Progenitor cell of endocrine pancreas (in vitro differentiated cells): ENCODE data around the gene ERCC3. TPM values are rescaled to one million over a fixed set of nuclear protein-coding genes. Genes with fewer than 3 reads are reported as not detected.

Experiments used
- DNase-seq: peaks from one replicate; pipeline ENCODE4 v3.0.0; 2021; ENCODE audit warnings: low spot score; ENCODE audit not compliant: unreplicated experiment
- H3K27ac Mint-ChIP-seq: 2 replicates; pipeline ENCODE4 v1.8.0; 2021; ENCODE audit warnings: mild to moderate bottlenecking, moderate library complexity, mixed read lengths
- H3K27me3 Mint-ChIP-seq: 2 replicates; pipeline ENCODE4 v1.8.0; 2021; ENCODE audit warnings: mixed read lengths
- H3K36me3 Mint-ChIP-seq: 2 replicates; pipeline ENCODE4 v1.8.0; 2022; ENCODE audit warnings: mixed read lengths; ENCODE audit not compliant: insufficient read depth
- H3K4me1 Mint-ChIP-seq: 2 replicates; pipeline ENCODE4 v1.8.0; 2021; ENCODE audit warnings: low read depth, mixed read lengths
- H3K4me3 Mint-ChIP-seq: 2 replicates; pipeline ENCODE4 v1.8.0; 2021; ENCODE audit warnings: low read depth, mild to moderate bottlenecking, moderate library complexity, mixed read lengths
- H3K9me3 Mint-ChIP-seq: 2 replicates; pipeline ENCODE4 v1.8.0; 2021; ENCODE audit warnings: low read depth, mixed read lengths
- CTCF ChIP-seq: fragments of 200-600 bp; sonication (generic); IDR thresholded peaks from one replicate; pipeline ENCODE4 v1.5.0; 2021; ENCODE audit warnings: antibody characterized with exemption, mild to moderate bottlenecking; ENCODE audit not compliant: unreplicated experiment
- long read RNA-seq: library from polyadenylated mRNA; unstranded; transcript quantifications from one replicate; pipeline ENCODE4 v2.0.0, GENCODE V29; 2020
- total RNA-seq: library from RNA; stranded (reverse); gene quantifications from 2 replicates; pipeline ENCODE4 v1.2.1, GENCODE V29; 2021

ERCC3 gene
- total RNA-seq: 63.5 and 65.8 TPM in 2 replicates
- long read RNA-seq, transcript ERCC3-218 (10 exons, 3,390 nt): minor isoform, 7 of 420 reads
- long read RNA-seq, transcript ERCC3-201 (15 exons, 2,750 nt): major isoform, 285 of 420 reads
- long read RNA-seq, partial matches to known transcripts: 40 of 420 reads
- long read RNA-seq, other reads (novel, unspliced or antisense): 81 of 420 reads

DNA sequence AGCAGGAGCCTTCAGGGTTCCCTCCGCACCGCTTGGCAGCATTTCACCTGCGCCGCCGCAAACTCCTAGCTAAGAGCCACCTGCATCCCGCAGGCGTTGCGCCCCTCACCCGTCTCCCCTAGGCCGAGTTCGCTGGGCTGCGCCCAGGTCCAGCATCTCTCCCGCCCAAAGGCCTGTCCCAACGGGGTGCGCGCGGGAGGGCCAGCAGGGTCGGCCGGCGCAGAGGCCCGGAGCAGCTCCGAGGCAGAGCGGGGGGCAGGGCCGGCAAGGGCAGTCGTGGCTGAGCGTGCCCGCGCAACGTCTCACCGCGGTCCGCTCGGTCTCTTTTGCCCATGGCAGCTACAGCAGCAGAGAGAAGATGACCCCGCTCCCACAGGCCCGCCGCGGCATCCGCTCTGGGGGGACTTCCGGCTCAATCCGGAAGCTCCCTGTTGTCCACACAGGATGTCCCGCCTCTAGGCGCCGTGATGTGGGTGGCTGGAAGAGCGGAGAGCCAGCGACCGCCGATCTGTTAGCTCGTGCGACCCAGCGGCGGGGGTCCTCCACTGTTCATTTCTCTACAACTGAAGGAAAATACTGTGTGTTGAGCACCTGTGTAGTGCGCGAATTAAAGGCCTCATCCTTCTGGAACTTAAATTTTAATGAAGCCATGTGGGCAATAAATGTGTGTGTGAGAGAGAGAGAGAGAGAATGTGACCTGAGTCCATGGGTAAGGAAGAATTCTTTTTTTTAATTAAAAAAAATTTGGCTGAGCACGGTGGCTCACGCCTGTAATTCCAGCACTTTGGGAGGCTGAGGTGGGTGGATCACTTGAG lies at the start of gene ERCC3:
ERCC3 (minus strand) TSS at position 397 of the 815 bp plus-strand sequence; CDS start at position 334, 63 bp downstream.
- peaks cover 13% of the 10 kb centered on the region for H3K4me1 Mint-ChIP-seq

GRCh38 chr2:127343277-127343676 lies 49.3 kb upstream of the ERCC3 start:
- no peak for DNase-seq
- H3K4me3 Mint-ChIP-seq: no peak overlapping the region
- TF ChIP-seq CTCF: no peak
- H3K9me3 Mint-ChIP-seq: peaks cover 16% of the 10 kb centered on the region
- peaks cover 8% of the 10 kb centered on the region for H3K36me3 Mint-ChIP-seq
- H3K27ac Mint-ChIP-seq: no peak overlapping the region
- no peaks in the 10 kb centered on the region for H3K27me3 Mint-ChIP-seq
- H3K4me1 Mint-ChIP-seq: peaks cover 5% of the 10 kb centered on the region

More for the DNA sequence above, at the start of gene ERCC3:
- Mint-ChIP-seq H3K9me3 (no peaks in the 10 kb centered on the region), H3K27me3 (no peaks in the 10 kb centered on the region), H3K27ac (peak within 1 kb of the TSS; percentile 99), H3K36me3 (peaks cover 8% of the 10 kb centered on the region), H3K4me3 (peak within 1 kb of the TSS; percentile 99)
- peak; percentile 70 for DNase-seq
- no peak for TF ChIP-seq CTCF

GRCh38 chr2:127342101-127342500 lies 48.2 kb upstream of the ERCC3 start:
- H3K4me3 Mint-ChIP-seq: no peak overlapping the region
- DNase-seq: no peak
- peak overlapping the region; percentile 62 for H3K27ac Mint-ChIP-seq
- no peak for TF ChIP-seq CTCF
- H3K4me1 Mint-ChIP-seq: peaks cover 5% of the 10 kb centered on the region
- H3K27me3 Mint-ChIP-seq: no peaks in the 10 kb centered on the region
- H3K9me3 Mint-ChIP-seq: peaks cover 15% of the 10 kb centered on the region
- H3K36me3 Mint-ChIP-seq: peaks cover 10% of the 10 kb centered on the region

DNA sequence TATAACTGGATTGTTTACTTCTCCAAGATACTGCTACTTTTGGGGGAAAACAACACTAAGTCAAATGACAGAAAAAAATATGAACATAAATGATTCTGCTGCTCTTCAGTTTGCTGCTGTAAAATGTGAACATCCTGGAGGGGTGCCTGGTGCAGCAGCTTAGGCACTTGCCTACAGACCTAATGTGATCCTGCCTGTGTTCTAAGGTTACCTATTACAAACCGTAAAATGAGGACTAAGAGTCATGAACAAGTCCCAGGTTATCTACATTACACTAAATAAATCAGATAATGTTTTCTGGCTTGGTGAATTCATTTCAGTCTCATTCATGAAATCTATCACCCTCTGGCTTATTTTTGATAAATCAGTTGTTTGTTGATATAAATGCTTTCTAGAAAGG lies 38.4 kb upstream of the ERCC3 start:
- peak overlapping the region; percentile 41 for H3K27ac Mint-ChIP-seq
- no peak for TF ChIP-seq CTCF
- no peaks in the 10 kb centered on the region for H3K27me3 Mint-ChIP-seq
- no peak overlapping the region for H3K4me3 Mint-ChIP-seq
- no peaks in the 10 kb centered on the region for H3K4me1 Mint-ChIP-seq
- no peak for DNase-seq
- H3K9me3 Mint-ChIP-seq: no peaks in the 10 kb centered on the region
- H3K36me3 Mint-ChIP-seq: peaks cover 15% of the 10 kb centered on the region

GRCh38 chr2:127330753-127331152 lies 36.8 kb upstream of the ERCC3 start:
- H3K4me3 Mint-ChIP-seq: no peak overlapping the region
- H3K27ac Mint-ChIP-seq: no peak overlapping the region

More at GRCh38 chr2:127330753-127331152, 36.8 kb upstream of the ERCC3 start:
- no peak for DNase-seq
- Mint-ChIP-seq H3K9me3 (no peaks in the 10 kb centered on the region), H3K27me3 (no peaks in the 10 kb centered on the region), H3K36me3 (peaks cover 12% of the 10 kb centered on the region), H3K4me1 (no peaks in the 10 kb centered on the region)
- no peak for TF ChIP-seq CTCF
